Placental epithelial cell (primary cell): Measurements from ENCODE around the gene TPRKB. TPM values are rescaled to one million over a fixed set of nuclear protein-coding genes. Genes with fewer than 3 reads are reported as not detected.

Experiments used
- total RNA-seq: library from RNA; depleted of rRNA; stranded (reverse); fragments of >200 nt; gene quantifications from 2 replicates; pipeline ENCODE4 v1.2.3, GENCODE V29; 2012

TPRKB gene
- 20.8 and 33.3 TPM in 2 replicates for total RNA-seq

DNA sequence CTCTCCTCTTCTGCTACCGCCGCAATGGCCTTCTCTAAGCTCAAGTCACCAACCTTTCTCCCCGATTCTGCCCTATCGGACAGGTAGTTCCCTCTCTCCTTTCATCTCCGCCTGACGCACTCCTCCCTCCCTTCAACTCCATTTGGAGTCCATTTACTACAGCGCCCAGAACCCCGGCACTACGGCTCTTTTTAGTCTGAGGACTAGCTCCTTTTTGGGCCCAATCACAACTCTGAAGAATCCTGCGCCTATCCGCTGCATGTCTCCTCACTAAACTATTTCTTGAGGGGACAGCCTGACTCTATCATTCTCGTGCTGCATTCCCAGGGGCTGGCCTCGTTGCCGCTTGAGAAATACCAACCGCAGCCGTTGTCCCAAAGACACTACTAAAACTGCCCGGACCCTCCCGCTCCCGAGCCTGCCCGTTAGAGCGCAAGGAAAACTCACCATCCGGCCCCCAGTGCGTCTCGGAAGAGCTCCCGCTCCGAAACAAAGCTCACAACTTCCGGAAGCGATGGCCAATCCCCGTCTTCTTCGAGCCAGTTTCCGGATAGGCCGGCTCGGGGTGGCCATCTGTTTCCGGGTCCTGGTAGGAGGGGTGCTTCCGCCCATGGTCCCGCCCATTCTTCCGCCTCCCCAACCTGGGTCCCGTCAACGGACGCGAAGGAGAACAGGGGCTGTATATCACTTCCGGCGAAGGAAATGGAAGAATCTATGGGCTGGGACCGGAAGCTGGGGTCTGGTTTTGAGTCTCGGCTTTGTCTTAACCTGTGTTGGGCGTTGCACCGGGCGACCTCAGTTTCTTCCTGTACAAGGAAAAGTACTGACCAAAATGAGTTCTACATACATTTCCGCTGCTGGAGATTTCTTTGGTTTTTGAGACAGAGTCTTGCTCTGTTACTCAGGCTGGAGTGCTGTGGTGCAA lies at the start of gene TPRKB:
Gene TPRKB, minus strand, starts transcription at position 491 of the 925 bp plus-strand sequence. CDS start 2,776 bp downstream, outside the sequence.

DNA sequence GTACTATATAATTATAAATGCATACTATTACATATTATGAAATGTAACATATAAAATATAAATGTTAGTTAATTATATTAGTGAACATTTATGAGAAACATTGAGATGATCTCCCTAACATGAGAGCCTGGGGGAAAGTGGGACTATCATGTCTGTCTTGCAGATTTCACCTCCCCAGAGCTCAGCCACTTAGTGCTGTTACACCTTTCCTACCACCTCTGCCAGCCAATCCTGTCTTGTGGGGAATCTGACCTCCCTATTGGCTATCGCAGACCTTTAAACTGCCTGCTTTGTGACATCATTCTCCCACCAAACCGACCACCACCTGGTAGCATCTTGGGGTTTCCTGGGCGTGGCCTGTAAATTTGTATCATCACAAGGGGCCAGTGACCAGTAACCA lies 46.7 kb upstream of the TPRKB start, which contains the start of gene C2orf78:
Gene C2orf78, plus strand, starts transcription at position 301 of the 400 bp plus-strand sequence. CDS start 127 bp downstream, outside the sequence.

DNA sequence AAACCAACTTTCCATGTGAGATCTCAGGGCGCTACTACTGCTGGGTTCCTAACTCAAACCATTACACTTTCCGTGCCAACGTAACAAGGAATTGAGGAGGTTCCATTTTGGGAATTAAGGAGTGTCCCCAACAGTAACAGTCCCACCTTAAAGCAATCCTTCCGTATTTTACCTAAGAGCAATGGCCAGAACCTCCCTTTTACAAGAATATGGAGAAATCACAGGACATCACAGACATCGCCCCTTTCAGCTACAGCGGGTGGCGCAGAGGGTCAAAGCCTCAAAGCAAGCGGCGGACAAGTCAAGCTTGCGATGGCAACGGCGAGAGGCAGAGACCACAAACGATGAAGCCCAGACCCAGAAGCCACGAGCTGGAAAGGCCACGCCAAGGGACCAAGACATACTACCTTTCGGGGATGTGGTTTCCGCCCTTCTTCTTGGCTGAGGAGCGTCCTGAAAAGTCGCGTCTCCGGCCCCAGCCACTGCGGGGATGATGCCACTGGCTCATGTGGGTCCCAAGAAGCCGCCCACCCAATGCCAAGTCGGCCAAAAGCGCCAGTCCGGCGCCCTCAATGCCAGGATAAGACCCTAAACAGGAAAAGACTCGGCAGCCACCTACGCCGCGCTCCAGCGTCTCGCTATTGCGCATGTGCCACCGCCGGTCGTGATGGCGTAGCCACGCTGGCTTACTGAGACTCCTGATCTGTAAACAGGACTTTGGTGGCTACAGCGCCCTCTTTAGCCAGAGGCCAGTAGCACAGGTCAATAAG lies 42.5 kb upstream of the TPRKB start, which contains the start of gene DUSP11:
Gene DUSP11, minus strand, starts transcription at position 637 of the 770 bp plus-strand sequence. Its CDS starts 129 bp downstream, at position 508.

Other genes starting within 250 kb of the TPRKB start
- not detected in 2 replicates for gene NAT8, start 94.9 kb downstream of the TPRKB start, total RNA-seq
- 33.0 and 75.5 TPM in 2 replicates for gene DUSP11, start 42.8 kb upstream of the TPRKB start, total RNA-seq
- gene C2orf78, start 46.8 kb upstream of the TPRKB start, total RNA-seq, result not detected in 2 replicates
- gene STAMBP, start 91.6 kb upstream of the TPRKB start, total RNA-seq, result 21.2 and 37.1 TPM in 2 replicates
- 0.39 and 0.98 TPM in 2 replicates for gene ACTG2, start 155.7 kb upstream of the TPRKB start, total RNA-seq
- gene DGUOK, start 189.5 kb upstream of the TPRKB start, total RNA-seq, result 60.5 and 63.3 TPM in 2 replicates
- gene TET3, start 247.6 kb upstream of the TPRKB start, total RNA-seq, result 9.2 and 13.0 TPM in 2 replicates